Measurements from ENCODE around the gene TMEM108. TPM values are rescaled to one million over a fixed set of nuclear protein-coding genes. Genes with fewer than 3 reads are reported as not detected.

TMEM108 gene
- total RNA-seq, 4 donors from 2014 or later, result 0.70 to 4.0 (median 1.4) TPM

- WGBS, result 48% methylated on average over 4 of the region's 4 CpGs
- DNase-seq (ENCODE audit: low spot score in 2 of 2), result no peak
Measured at GRCh38 chr3:133271539-133271938, 233.3 kb downstream of the TMEM108 start.

GRCh38 chr3:133273346-133273745 lies 235.2 kb downstream of the TMEM108 start:
- H3K27ac ChIP-seq, result no peak overlapping the region
- H3K36me3 ChIP-seq, result no peaks in the 10 kb centered on the region
- no peak overlapping the region for H3K4me3 ChIP-seq
- no peak for TF ChIP-seq POLR2A (IDR thresholded peaks at IDR 0.05)
- TF ChIP-seq EP300 (IDR thresholded peaks at IDR 0.05), result no peak
- no peak for TF ChIP-seq CTCF (IDR thresholded peaks at IDR 0.05)
- TF ChIP-seq POLR2AphosphoS5 (IDR thresholded peaks at IDR 0.05), result no peak
- H3K9me3 ChIP-seq, result no peaks in the 10 kb centered on the region
- 78% methylated on average over 2 of the region's 2 CpGs for WGBS
- DNase-seq (ENCODE audit: low spot score in 2 of 2), result no peak
- H3K27me3 ChIP-seq, result no peaks in the 10 kb centered on the region
- H3K4me1 ChIP-seq, result peaks cover 15% of the 10 kb centered on the region

More at GRCh38 chr3:133271539-133271938, 233.3 kb downstream of the TMEM108 start:
- H3K4me3 ChIP-seq, result no peak overlapping the region
- H3K4me1 ChIP-seq, result peaks cover 16% of the 10 kb centered on the region
- no peaks in the 10 kb centered on the region for H3K9me3 ChIP-seq
- H3K27me3 ChIP-seq, result no peaks in the 10 kb centered on the region
- TF ChIP-seq CTCF (IDR thresholded peaks at IDR 0.05) (no peak), POLR2A (IDR thresholded peaks at IDR 0.05) (no peak), EP300 (IDR thresholded peaks at IDR 0.05) (no peak), POLR2AphosphoS5 (IDR thresholded peaks at IDR 0.05) (no peak)
- H3K36me3 ChIP-seq, result no peaks in the 10 kb centered on the region
- no peak overlapping the region for H3K27ac ChIP-seq

DNA sequence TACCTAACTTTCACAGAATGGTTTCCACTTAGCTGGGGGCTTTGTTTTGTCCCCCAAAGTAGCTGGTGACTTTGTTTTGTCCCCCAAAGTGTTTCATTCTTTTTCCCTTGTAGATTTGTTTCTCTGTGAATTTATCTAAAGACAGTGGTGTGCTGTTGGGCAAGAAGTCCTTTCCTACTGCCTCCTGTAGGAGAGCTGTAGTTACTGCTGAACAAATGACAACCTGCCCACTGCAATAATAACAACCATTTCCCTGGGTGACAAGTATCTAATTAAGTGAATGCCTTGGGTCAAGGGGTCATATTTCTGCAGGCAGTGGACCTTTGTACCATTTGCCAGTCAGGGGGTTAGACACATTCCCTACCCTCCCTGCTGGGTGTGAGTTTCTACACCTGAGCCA lies 236.3 kb downstream of the TMEM108 start:
- H3K9me3 ChIP-seq, result no peaks in the 10 kb centered on the region
- H3K36me3 ChIP-seq, result no peaks in the 10 kb centered on the region
- TF ChIP-seq POLR2AphosphoS5 (IDR thresholded peaks at IDR 0.05) (no peak), EP300 (IDR thresholded peaks at IDR 0.05) (no peak), CTCF (IDR thresholded peaks at IDR 0.05) (no peak), POLR2A (IDR thresholded peaks at IDR 0.05) (no peak)
- H3K27me3 ChIP-seq, result no peaks in the 10 kb centered on the region
- peaks cover 6% of the 10 kb centered on the region for H3K4me1 ChIP-seq
- H3K27ac ChIP-seq, result no peak overlapping the region
- no peak for DNase-seq (ENCODE audit: low spot score in 2 of 2)
- no peak overlapping the region for H3K4me3 ChIP-seq

- Histone ChIP-seq H3K36me3 (no peaks in the 10 kb centered on the region), H3K4me1 (no peaks in the 10 kb centered on the region), H3K4me3 (no peak overlapping the region), H3K27me3 (no peaks in the 10 kb centered on the region), H3K27ac (no peak overlapping the region), H3K9me3 (no peaks in the 10 kb centered on the region)
- DNase-seq (ENCODE audit: low spot score in 2 of 2), result no peak
- 65% methylated on average over 4 of the region's 4 CpGs for WGBS
- TF ChIP-seq EP300 (IDR thresholded peaks at IDR 0.05) (no peak), POLR2A (IDR thresholded peaks at IDR 0.05) (no peak), POLR2AphosphoS5 (IDR thresholded peaks at IDR 0.05) (no peak), CTCF (IDR thresholded peaks at IDR 0.05) (no peak)
Measured at GRCh38 chr3:133276594-133276993, 238.4 kb downstream of the TMEM108 start.

DNA sequence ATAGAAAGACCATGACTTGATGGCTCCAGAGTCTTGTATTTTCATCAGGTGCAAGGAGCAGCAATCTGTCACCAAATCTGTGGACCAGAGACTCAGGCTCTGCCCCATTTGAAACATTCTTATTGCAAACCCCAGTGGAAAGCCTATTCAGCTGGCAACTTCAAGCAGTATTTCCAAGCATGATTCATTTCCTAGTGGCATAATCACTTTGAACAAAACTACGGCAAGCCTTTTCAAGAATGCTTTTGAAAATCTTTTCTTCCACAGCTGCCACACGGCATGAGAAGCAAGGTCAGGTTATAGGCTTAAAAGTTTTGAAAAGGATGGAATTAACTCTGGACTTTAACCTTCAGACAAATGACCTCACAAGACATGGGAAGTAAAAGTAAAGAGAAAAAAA lies 239.6 kb downstream of the TMEM108 start:
- TF ChIP-seq CTCF (IDR thresholded peaks at IDR 0.05), result no peak
- TF ChIP-seq EP300 (IDR thresholded peaks at IDR 0.05), result no peak
- no peak for TF ChIP-seq POLR2AphosphoS5 (IDR thresholded peaks at IDR 0.05)
- TF ChIP-seq POLR2A (IDR thresholded peaks at IDR 0.05), result no peak
- WGBS, result 25% methylated on average over 2 of the region's 2 CpGs
- Histone ChIP-seq H3K4me3 (no peak overlapping the region), H3K36me3 (no peaks in the 10 kb centered on the region), H3K4me1 (no peaks in the 10 kb centered on the region), H3K27ac (no peak overlapping the region), H3K27me3 (no peaks in the 10 kb centered on the region), H3K9me3 (no peaks in the 10 kb centered on the region)
- DNase-seq (ENCODE audit: low spot score in 2 of 2), result no peak

Measured in suprapubic skin (tissue), 4 donors.